Measurements from ENCODE around the gene FAM170B. TPM values are rescaled to one million over a fixed set of nuclear protein-coding genes. Genes with fewer than 3 reads are reported as not detected.
A peak's percentile ranks its signal among the peaks of the same experiment; 100 is the strongest.

Gene FAM170B
- total RNA-seq, 4 donors from 2014 or later = not detected

- TF ChIP-seq POLR2A (IDR thresholded peaks at IDR 0.05) = no peak
- TF ChIP-seq CTCF (IDR thresholded peaks at IDR 0.05) = no peak
- no peak for DNase-seq
- no peak overlapping the region for H3K4me3 ChIP-seq
- no peaks in the 10 kb centered on the region for H3K36me3 ChIP-seq
- H3K9me3 ChIP-seq = no peaks in the 10 kb centered on the region
- no peak overlapping the region for H3K27ac ChIP-seq
- intact Hi-C loops (cut with DNase I; ENCODE audit: low total_unique reads) = loop anchor here (5.0 kb wide), 1 partner anchor 189 kb away; no protein-coding TSS in a partner anchor
- H3K4me1 ChIP-seq = no peaks in the 10 kb centered on the region
- no peaks in the 10 kb centered on the region for H3K27me3 ChIP-seq
Measured at GRCh38 chr10:49165821-49166483, 32.1 kb upstream of the FAM170B start.

DNA sequence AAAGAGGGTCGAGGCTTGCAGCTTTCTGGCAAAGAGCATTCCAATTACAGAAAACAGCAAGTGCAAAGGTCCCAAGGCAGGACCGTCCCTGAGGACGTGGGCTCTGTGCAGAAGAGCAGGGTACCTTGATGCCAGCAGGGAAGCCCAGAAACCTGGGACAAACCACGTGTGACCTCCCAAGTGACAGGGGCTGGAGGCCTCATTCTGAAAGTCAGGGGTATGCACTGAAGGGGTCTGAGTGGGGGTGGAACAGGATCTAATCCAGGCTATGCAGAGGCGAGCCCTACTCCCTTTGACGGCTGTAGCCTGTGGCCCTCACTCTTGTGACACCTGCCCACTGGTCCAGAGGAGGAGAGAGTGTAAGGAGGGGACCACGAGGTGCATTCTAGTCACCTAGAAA lies 31.4 kb upstream of the FAM170B start:
- TF ChIP-seq CTCF (IDR thresholded peaks at IDR 0.05) = no peak
- no peak for TF ChIP-seq POLR2A (IDR thresholded peaks at IDR 0.05)

GRCh38 chr10:49164559-49165188 lies 30.9 kb upstream of the FAM170B start:
- no peak overlapping the region for H3K27ac ChIP-seq
- H3K4me3 ChIP-seq = no peak overlapping the region
- no peaks in the 10 kb centered on the region for H3K27me3 ChIP-seq
- no peaks in the 10 kb centered on the region for H3K36me3 ChIP-seq
- peak in 1 of 2 donors; percentile 32 for DNase-seq
- TF ChIP-seq POLR2A (IDR thresholded peaks at IDR 0.05) = no peak
- TF ChIP-seq CTCF (IDR thresholded peaks at IDR 0.05) = peak; percentile 22 to 54 (median 39)
- intact Hi-C loops (cut with DNase I; ENCODE audit: low total_unique reads) = loop anchor here (5.0 kb wide), 1 partner anchor 187 kb away; no protein-coding TSS in a partner anchor
- H3K9me3 ChIP-seq = no peaks in the 10 kb centered on the region
- H3K4me1 ChIP-seq = no peaks in the 10 kb centered on the region

More for the DNA sequence above, 31.4 kb upstream of the FAM170B start:
- no peak for DNase-seq
- H3K27me3 ChIP-seq = no peaks in the 10 kb centered on the region
- H3K27ac ChIP-seq = no peak overlapping the region
- intact Hi-C loops (cut with DNase I; ENCODE audit: low total_unique reads) = loop anchor here (5.0 kb wide), 1 partner anchor 188 kb away; no protein-coding TSS in a partner anchor
- no peak overlapping the region for H3K4me3 ChIP-seq
- no peaks in the 10 kb centered on the region for H3K9me3 ChIP-seq
- no peaks in the 10 kb centered on the region for H3K4me1 ChIP-seq
- H3K36me3 ChIP-seq = no peaks in the 10 kb centered on the region

- TF ChIP-seq CTCF (IDR thresholded peaks at IDR 0.05) (no peak), POLR2A (IDR thresholded peaks at IDR 0.05) (no peak)
- DNase-seq = no peak
- H3K27ac ChIP-seq = no peak overlapping the region
- intact Hi-C loops (cut with DNase I; ENCODE audit: low total_unique reads) = no loop called here
- H3K4me1 ChIP-seq = no peaks in the 10 kb centered on the region
- no peaks in the 10 kb centered on the region for H3K27me3 ChIP-seq
- no peaks in the 10 kb centered on the region for H3K9me3 ChIP-seq
- no peak overlapping the region for H3K4me3 ChIP-seq
- H3K36me3 ChIP-seq = no peaks in the 10 kb centered on the region
Measured at GRCh38 chr10:49163741-49164140, 29.9 kb upstream of the FAM170B start.

GRCh38 chr10:49162761-49163310 lies 29.0 kb upstream of the FAM170B start:
- H3K27ac ChIP-seq = no peak overlapping the region
- no peaks in the 10 kb centered on the region for H3K36me3 ChIP-seq
- H3K9me3 ChIP-seq = no peaks in the 10 kb centered on the region
- intact Hi-C loops (cut with DNase I; ENCODE audit: low total_unique reads) = no loop called here
- TF ChIP-seq CTCF (IDR thresholded peaks at IDR 0.05) = no peak
- TF ChIP-seq POLR2A (IDR thresholded peaks at IDR 0.05) = no peak
- H3K4me1 ChIP-seq = no peaks in the 10 kb centered on the region
- no peak overlapping the region for H3K4me3 ChIP-seq
- no peak for DNase-seq
- H3K27me3 ChIP-seq = no peaks in the 10 kb centered on the region

All from uterus (tissue), 4 donors.